ENCODE results near the gene VPS33B.

Gene VPS33B

GRCh38 chr15:91022075-91022831 is at the start of gene VPS33B:
Gene VPS33B, minus strand, starts transcription at chr15:91022594. Its CDS starts 345 bp downstream, at chr15:91022249.
- H3K36me3 Mint-ChIP-seq (ENCODE audit: low read depth): peaks cover 12% of the 10 kb centered on the region
- H3K4me1 Mint-ChIP-seq (ENCODE audit: low read depth): peaks cover 33% of the 10 kb centered on the region
- no peaks in the 10 kb centered on the region for H3K27me3 Mint-ChIP-seq (ENCODE audit: low read depth)
- peak within 1 kb of the TSS; percentile 97 for H3K4me3 Mint-ChIP-seq
- no peaks in the 10 kb centered on the region for H3K9me3 Mint-ChIP-seq
- peak within 1 kb of the TSS; percentile 87 for H3K27ac Mint-ChIP-seq

- H3K4me1 Mint-ChIP-seq (ENCODE audit: low read depth): no peaks in the 10 kb centered on the region
- no peak overlapping the region for H3K4me3 Mint-ChIP-seq
- no peaks in the 10 kb centered on the region for H3K9me3 Mint-ChIP-seq
- H3K27me3 Mint-ChIP-seq (ENCODE audit: low read depth): peaks cover 28% of the 10 kb centered on the region
- no peak overlapping the region for H3K27ac Mint-ChIP-seq
- no peaks in the 10 kb centered on the region for H3K36me3 Mint-ChIP-seq (ENCODE audit: low read depth)
These were observed 49.8 kb upstream of the VPS33B start for GRCh38 chr15:91072161-91072560.

GRCh38 chr15:91070872-91071271 is 48.5 kb upstream of the VPS33B start:
- Mint-ChIP-seq H3K36me3 (ENCODE audit: low read depth) (no peaks in the 10 kb centered on the region), H3K4me1 (ENCODE audit: low read depth) (no peaks in the 10 kb centered on the region), H3K27me3 (ENCODE audit: low read depth) (peaks cover 33% of the 10 kb centered on the region), H3K27ac (no peak overlapping the region), H3K4me3 (no peak overlapping the region), H3K9me3 (no peaks in the 10 kb centered on the region)

- no peak overlapping the region for H3K27ac Mint-ChIP-seq
- H3K4me3 Mint-ChIP-seq: no peak overlapping the region
- no peaks in the 10 kb centered on the region for H3K4me1 Mint-ChIP-seq (ENCODE audit: low read depth)
- peaks cover 9% of the 10 kb centered on the region for H3K9me3 Mint-ChIP-seq
- no peaks in the 10 kb centered on the region for H3K36me3 Mint-ChIP-seq (ENCODE audit: low read depth)
- H3K27me3 Mint-ChIP-seq (ENCODE audit: low read depth): peaks cover 32% of the 10 kb centered on the region
These were observed 46.6 kb upstream of the VPS33B start for GRCh38 chr15:91068966-91069365.

GRCh38 chr15:91068436-91068835 is 46.0 kb upstream of the VPS33B start:
- no peaks in the 10 kb centered on the region for H3K36me3 Mint-ChIP-seq (ENCODE audit: low read depth)
- H3K4me1 Mint-ChIP-seq (ENCODE audit: low read depth): no peaks in the 10 kb centered on the region
- H3K27ac Mint-ChIP-seq: no peak overlapping the region
- H3K4me3 Mint-ChIP-seq: no peak overlapping the region
- peaks cover 32% of the 10 kb centered on the region for H3K27me3 Mint-ChIP-seq (ENCODE audit: low read depth)
- H3K9me3 Mint-ChIP-seq: peaks cover 9% of the 10 kb centered on the region

- Mint-ChIP-seq H3K4me1 (ENCODE audit: low read depth) (no peaks in the 10 kb centered on the region), H3K36me3 (ENCODE audit: low read depth) (no peaks in the 10 kb centered on the region), H3K27ac (no peak overlapping the region), H3K9me3 (peaks cover 9% of the 10 kb centered on the region), H3K4me3 (no peak overlapping the region), H3K27me3 (ENCODE audit: low read depth) (peaks cover 23% of the 10 kb centered on the region)
These were observed 44.6 kb upstream of the VPS33B start for GRCh38 chr15:91067036-91067435.

- Mint-ChIP-seq H3K27me3 (ENCODE audit: low read depth) (peaks cover 20% of the 10 kb centered on the region), H3K4me1 (ENCODE audit: low read depth) (no peaks in the 10 kb centered on the region), H3K9me3 (peaks cover 9% of the 10 kb centered on the region), H3K27ac (no peak overlapping the region), H3K4me3 (no peak overlapping the region), H3K36me3 (ENCODE audit: low read depth) (no peaks in the 10 kb centered on the region)
These were observed 43.1 kb upstream of the VPS33B start for GRCh38 chr15:91065505-91065904.

- H3K36me3 Mint-ChIP-seq (ENCODE audit: low read depth): no peaks in the 10 kb centered on the region
- H3K27me3 Mint-ChIP-seq (ENCODE audit: low read depth): peaks cover 41% of the 10 kb centered on the region
- H3K9me3 Mint-ChIP-seq: peaks cover 9% of the 10 kb centered on the region
- H3K4me3 Mint-ChIP-seq: no peak overlapping the region
- H3K27ac Mint-ChIP-seq: no peak overlapping the region
- no peaks in the 10 kb centered on the region for H3K4me1 Mint-ChIP-seq (ENCODE audit: low read depth)
These were observed 39.6 kb upstream of the VPS33B start for GRCh38 chr15:91061997-91062396.

- Mint-ChIP-seq H3K9me3 (peaks cover 9% of the 10 kb centered on the region), H3K4me3 (no peak overlapping the region), H3K27ac (no peak overlapping the region), H3K36me3 (ENCODE audit: low read depth) (no peaks in the 10 kb centered on the region), H3K4me1 (ENCODE audit: low read depth) (no peaks in the 10 kb centered on the region), H3K27me3 (ENCODE audit: low read depth) (peaks cover 43% of the 10 kb centered on the region)
These were observed 38.8 kb upstream of the VPS33B start for GRCh38 chr15:91061230-91061629.

GRCh38 chr15:91055548-91056331 is 33.3 kb upstream of the VPS33B start:
- peaks cover 3% of the 10 kb centered on the region for H3K4me1 Mint-ChIP-seq (ENCODE audit: low read depth)
- no peak overlapping the region for H3K4me3 Mint-ChIP-seq
- no peaks in the 10 kb centered on the region for H3K9me3 Mint-ChIP-seq
- no peaks in the 10 kb centered on the region for H3K36me3 Mint-ChIP-seq (ENCODE audit: low read depth)
- peaks cover 77% of the 10 kb centered on the region for H3K27me3 Mint-ChIP-seq (ENCODE audit: low read depth)
- H3K27ac Mint-ChIP-seq: no peak overlapping the region

- peaks cover 3% of the 10 kb centered on the region for H3K4me1 Mint-ChIP-seq (ENCODE audit: low read depth)
- no peaks in the 10 kb centered on the region for H3K36me3 Mint-ChIP-seq (ENCODE audit: low read depth)
- H3K27me3 Mint-ChIP-seq (ENCODE audit: low read depth): peaks cover 72% of the 10 kb centered on the region
- no peak overlapping the region for H3K4me3 Mint-ChIP-seq
- H3K9me3 Mint-ChIP-seq: no peaks in the 10 kb centered on the region
- H3K27ac Mint-ChIP-seq: no peak overlapping the region
These were observed 32.4 kb upstream of the VPS33B start for GRCh38 chr15:91054816-91055215.

- peaks cover 23% of the 10 kb centered on the region for H3K4me1 Mint-ChIP-seq (ENCODE audit: low read depth)
- H3K27ac Mint-ChIP-seq: no peak overlapping the region
- peaks cover 57% of the 10 kb centered on the region for H3K27me3 Mint-ChIP-seq (ENCODE audit: low read depth)
- H3K36me3 Mint-ChIP-seq (ENCODE audit: low read depth): no peaks in the 10 kb centered on the region
- no peak overlapping the region for H3K4me3 Mint-ChIP-seq
- H3K9me3 Mint-ChIP-seq: peaks cover 3% of the 10 kb centered on the region
These were observed 28.9 kb upstream of the VPS33B start for GRCh38 chr15:91051248-91051647.

GRCh38 chr15:91050128-91050455 is 27.7 kb upstream of the VPS33B start:
- H3K9me3 Mint-ChIP-seq: peaks cover 7% of the 10 kb centered on the region
- no peak overlapping the region for H3K4me3 Mint-ChIP-seq
- peaks cover 20% of the 10 kb centered on the region for H3K4me1 Mint-ChIP-seq (ENCODE audit: low read depth)
- no peaks in the 10 kb centered on the region for H3K36me3 Mint-ChIP-seq (ENCODE audit: low read depth)
- H3K27me3 Mint-ChIP-seq (ENCODE audit: low read depth): peaks cover 46% of the 10 kb centered on the region
- H3K27ac Mint-ChIP-seq: no peak overlapping the region

GRCh38 chr15:91049378-91050127 is 27.2 kb upstream of the VPS33B start:
- peaks cover 20% of the 10 kb centered on the region for H3K4me1 Mint-ChIP-seq (ENCODE audit: low read depth)
- H3K9me3 Mint-ChIP-seq: peaks cover 9% of the 10 kb centered on the region
- peaks cover 40% of the 10 kb centered on the region for H3K27me3 Mint-ChIP-seq (ENCODE audit: low read depth)
- no peak overlapping the region for H3K4me3 Mint-ChIP-seq
- H3K27ac Mint-ChIP-seq: no peak overlapping the region
- no peaks in the 10 kb centered on the region for H3K36me3 Mint-ChIP-seq (ENCODE audit: low read depth)

Measured in T-helper 1 cell treated with Interleukin-12 subunit alpha and Interleukin-12 subunit beta and Interleukin-4 antibody, amounts not matched to agents 30 μg/mL and 1 μg/mL, for 36 hours (primary cell).